ENCODE data around the gene DLG4.
A peak's percentile ranks its signal among the peaks of the same experiment; 100 is the strongest.
"Not testable (repeated sequence)": the region's sequence is repeated elsewhere in the genome, so short reads cannot be mapped to it uniquely, and the experiment has no call there.

DLG4 gene

GRCh38 chr17:7248796-7249195 is 29.2 kb upstream of the DLG4 start:
- no peak for DNase-seq

DNA sequence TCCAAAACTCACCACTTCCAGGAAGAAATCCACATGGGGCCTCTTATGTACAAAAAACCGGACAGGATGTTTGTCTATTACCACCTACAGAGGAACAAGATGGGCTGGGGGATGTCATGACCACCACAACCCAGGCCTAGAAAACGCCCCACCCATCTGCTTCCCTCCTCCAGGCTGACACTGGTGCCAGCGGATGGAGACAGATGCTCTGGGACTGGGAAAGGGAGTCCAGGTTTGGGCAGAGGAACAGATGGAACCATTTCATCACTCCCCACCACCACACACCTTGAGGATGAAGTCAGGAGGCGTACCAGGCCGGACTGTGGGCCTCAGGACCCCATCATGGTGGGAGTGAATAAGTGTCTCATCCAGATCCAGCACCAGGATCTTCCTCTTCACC is 27.1 kb upstream of the DLG4 start:
- no peak for DNase-seq

DNA sequence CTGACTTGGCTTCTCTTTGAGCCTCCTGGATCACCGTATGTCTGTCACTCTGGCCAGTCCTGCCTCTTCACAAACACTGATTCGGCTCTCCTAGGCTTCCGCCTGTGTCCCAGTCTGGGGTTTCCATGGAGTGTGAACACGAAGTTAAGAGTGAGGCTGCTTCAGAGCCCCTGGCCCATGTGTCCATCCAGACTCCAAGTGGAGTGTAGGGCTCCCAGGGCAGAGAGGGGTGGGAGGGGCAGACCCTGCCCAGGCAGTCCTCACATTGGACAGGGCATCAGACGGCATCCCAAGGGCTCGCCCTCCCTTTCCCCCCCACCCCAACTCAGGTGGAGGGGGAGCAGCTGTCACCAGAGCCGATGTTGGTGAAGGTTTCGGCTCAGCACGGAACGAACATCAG is 24.2 kb upstream of the DLG4 start:
- not testable (repeated sequence) for DNase-seq

DNA sequence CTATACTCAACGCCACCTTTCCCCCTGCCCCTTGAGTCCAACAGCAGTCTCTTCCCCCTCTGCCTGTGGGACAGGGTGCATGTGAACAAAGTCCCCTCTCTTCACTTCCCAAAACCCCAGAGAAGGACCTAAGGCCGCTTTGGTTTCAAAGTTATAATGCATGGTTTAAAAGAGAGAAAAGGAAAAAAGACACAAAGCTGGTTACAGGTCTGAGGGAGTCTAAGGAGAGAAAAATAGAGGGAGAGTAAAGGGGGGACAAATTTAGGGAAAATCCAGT is 23.8 kb upstream of the DLG4 start:
- DNase-seq = no peak

DNA sequence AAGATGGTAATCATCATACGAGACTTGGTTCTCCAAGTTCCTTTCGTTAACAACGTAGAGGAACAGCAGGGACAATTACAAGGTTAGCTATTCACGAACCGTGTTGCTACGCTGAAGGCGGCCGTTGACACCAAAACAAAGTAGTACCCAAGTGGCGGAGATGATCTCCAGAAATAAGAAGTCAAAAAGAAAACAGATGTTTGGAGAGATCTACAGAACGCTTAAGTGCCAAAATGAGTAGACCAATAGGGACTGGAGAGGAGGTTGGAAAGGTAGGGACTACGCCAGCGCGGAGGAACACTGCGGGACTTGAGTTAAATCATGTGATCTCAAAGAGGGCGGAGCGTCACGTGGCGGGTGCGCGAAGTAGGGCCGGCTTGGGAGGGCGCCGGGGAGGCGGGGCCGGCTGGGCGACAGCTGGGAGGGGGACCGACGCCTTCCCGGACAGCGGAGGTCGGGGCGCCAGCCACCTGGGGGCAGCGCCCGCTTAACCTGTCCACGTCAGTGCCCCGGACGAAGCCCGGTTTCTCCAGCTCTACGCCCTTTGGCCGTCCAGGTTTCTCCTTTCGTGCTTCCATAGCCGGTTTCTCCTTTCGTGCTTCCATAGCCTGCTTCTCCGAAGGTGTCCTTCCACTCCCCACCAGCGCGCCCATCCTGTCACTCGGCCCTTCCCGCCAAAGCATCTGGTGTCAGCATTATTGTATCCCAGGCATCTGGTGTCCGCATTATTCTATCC is 23.2 kb upstream of the DLG4 start:
- peak; percentile 93 for DNase-seq

DNA sequence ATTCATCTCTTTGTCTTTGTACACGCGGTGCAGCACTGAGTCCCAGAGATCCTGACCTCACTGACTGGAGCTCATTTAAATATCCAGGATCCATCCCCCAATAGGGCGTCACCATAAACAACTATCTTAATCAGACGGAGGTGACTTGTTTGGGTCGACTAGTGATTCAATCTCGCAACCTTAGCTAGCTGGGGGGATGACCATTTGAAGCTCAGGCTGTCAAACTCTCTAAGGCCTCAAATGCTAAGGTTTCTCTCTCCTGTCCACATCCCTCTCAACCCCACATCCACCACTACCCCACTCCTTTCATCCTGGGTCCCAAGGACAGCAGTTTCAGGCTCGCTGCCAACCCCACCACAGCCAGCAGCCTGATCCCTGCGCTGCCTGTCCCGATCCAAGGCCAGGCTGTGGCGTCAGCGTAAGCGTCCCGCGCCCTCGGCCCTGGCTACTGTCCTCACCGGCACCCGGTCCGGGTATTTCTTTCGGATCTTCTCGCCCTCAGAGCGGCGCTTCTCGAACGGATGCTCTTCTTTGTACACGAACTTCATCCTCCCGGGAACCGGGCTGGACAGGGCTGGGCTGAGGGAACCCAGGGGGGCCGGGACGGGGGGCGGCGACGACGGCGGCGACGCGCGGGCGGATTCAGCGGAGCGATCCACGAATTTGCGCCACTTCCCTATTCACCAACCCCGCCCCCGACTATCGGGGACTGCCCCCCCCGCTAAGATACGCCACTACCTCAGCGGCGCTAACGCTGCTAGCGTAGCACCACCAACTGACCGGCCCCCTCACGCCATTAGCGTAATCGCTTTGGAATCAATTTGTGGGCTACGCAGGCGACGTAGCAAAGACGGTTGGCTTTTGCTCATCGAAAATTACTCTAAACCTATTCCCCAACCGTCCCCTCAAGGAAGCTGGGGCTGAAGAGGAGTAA is 22.4 kb upstream of the DLG4 start, which contains the start of gene GABARAP:
TSS of gene GABARAP (minus strand) at position 667 of the 934 bp plus-strand sequence. CDS start at position 548, 119 bp downstream.
- DNase-seq = peak; percentile 94

GRCh38 chr17:7241090-7241733 is 21.6 kb upstream of the DLG4 start:
- no peak for DNase-seq

DNA sequence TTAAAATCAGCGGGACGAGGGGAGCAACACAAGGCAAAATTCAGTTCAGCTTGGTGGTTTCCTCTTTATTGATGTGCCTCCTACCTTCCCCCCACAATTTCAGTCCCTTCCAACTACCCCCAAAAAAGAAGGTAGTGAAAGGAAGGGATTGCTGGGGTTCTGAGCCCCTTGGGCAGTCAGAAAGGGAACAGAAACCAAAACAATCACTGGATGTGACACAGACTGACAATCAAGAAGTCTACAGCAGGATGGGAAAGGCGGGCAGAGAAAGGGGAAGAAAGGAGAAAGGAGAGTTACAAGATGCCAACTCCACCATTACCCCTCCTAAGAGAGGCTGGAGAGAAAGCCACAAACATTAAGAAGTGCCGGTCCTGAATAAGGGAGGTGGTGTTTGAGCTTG is 20.7 kb upstream of the DLG4 start:
- no peak for DNase-seq

- DNase-seq = peak; percentile 97
Observed at GRCh38 chr17:7239091-7240027, 19.7 kb upstream of the DLG4 start, which contains the start of gene PHF23. Gene PHF23 (minus strand): TSS chr17:7239457. CDS start chr17:7239279, 178 bp downstream.

DNA sequence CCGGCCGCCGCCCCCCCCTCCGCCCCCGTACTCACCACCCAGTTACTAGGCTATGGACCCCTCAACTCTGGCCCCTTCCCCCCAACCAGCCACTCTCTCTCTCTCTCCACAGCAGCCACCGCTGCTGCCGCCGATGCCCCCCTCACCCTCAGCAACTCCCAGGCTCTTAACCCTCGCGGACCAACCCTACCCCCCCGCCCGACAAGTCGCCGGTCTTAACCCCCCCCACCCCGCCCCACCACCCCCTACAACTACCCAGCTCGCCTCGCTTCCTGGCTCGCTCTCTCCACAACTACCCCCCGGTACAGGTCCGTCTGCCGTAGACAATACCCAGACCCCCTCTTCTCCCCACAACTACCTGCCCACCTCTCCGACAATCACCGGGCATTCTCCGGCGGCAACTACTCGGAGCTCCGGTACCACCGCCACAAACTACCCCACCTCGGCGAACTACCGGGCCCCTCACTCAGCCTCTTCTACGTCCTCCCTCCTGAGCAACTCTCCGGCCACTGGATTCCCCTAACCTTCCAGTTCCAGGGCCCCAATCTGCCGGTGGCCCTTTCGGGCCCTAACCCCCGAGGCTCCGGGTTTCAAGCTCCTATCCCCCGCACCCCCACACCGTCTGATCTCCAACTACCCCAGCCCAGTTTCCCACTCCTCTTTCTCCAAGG is 18.9 kb upstream of the DLG4 start:
- DNase-seq = no peak

GRCh38 chr17:7237761-7238419 is 18.3 kb upstream of the DLG4 start:
- DNase-seq = peak; percentile 86

GRCh38 chr17:7237266-7237760 is 17.7 kb upstream of the DLG4 start:
- DNase-seq = no peak

DNA sequence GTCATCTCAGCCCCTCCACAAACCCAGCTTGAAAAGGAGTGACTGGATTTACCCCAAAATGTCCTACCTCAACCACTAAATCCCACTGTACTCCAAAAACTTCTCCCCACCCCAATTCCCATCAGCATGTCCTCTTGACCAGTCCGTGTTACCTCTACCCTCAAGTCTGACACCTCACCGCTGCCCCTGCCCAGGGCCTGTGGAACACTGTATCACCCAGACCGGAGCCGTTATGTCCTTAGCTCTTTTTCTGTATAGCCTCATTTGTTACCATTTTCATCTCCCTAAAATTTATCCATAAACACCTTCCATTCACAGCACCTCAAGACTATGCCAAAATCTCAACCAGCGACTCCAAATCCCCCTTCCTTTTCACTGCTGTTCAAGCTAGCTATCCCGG is 17.2 kb upstream of the DLG4 start:
- no peak for DNase-seq

- DNase-seq = no peak
Observed at GRCh38 chr17:7235693-7236665, 16.3 kb upstream of the DLG4 start.

DNA sequence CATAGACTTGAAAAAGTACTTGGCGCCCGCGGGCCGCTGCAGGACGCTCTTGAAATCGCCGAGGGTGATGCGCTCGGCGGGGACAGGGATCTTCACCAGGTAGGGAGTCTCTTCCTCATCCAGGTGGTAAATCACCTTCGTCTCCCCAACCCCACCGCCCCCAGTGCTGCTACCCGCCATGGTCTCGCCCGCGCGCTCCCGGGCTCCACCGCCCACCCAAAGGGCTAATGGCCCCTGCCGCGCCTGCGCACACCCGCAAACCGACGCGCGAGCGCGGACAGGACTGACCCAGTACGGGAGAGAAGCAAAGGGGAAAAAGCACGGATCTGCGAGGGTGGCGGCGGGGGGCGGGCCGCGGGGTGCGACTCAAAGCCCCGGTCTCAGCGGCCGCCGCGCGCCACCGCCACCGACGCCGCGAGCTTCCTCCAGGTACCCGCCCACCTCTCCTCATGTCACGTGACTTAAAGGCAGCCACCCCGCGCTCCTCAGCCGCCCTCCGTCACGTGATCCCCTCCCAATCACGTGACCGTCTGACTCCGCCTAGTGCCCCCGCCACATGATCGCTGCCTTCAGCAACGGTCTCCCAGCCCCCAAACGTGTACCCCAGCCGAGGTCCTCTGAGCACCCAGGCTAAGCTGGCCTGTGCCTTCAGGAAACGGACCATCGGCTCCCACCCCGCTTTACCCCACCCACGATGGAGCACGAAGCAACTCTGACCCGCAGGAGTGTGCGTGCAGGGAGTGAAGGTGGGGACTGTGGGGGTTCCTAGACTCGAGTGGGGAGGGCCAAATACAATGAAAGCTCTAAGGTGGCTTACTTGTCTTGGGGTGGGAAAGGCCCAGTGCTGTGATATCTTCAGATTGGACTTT is 14.7 kb upstream of the DLG4 start, which contains the start of gene DVL2:
TSS of gene DVL2 (minus strand) at position 435 of the 869 bp plus-strand sequence. CDS start at position 180, 255 bp downstream.
- peak; percentile 96 for DNase-seq

DNA sequence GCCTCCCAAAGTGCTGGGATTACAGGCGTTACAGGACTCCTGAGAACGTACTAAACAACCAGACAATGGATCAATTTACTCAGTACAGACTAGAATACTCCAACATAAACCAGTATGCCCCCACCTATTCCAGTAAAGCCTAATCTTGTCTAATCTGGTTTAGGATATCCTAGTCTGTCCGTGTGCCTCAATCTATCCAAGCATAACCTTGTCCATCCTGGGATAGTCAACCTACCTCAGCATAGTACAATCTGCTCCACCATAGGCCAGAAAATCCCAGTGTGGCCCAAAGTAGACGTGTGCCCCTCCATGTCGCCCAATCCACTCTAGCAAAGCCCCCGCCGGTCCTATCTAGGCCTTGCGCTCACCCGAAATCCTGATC is 14.1 kb upstream of the DLG4 start:
- no peak for DNase-seq

- DNase-seq = no peak
Observed at GRCh38 chr17:7232114-7232513, 12.5 kb upstream of the DLG4 start.

GRCh38 chr17:7229504-7229903 is 9.9 kb upstream of the DLG4 start:
- DNase-seq = no peak

- no peak for DNase-seq
Observed at GRCh38 chr17:7228920-7229319, 9.3 kb upstream of the DLG4 start.

Measured in stimulated activated CD4-positive, alpha-beta T cell treated with anti-CD3 and anti-CD28 coated beads, Interleukin-4, amount 100 ng/mL, for 24 hours (primary cell).